HL-60 (cell line): ENCODE data around the gene ATP5PB.

Experiments used
- DNase-seq, 2 experiments: peaks; one replicate each; pipeline ENCODE4 v3.0.0-alpha.2; 2010 to 2020; ENCODE audit warnings: low read depth in 1 of 2, low spot score in 1 of 2
- H3K27ac ChIP-seq: fragments of 250-450 bp; sonication (Bioruptor Pico); replicated peaks from 2 replicates; pipeline ENCODE4 v1.5.1; 2020; ENCODE audit warnings: mild to moderate bottlenecking, moderate library complexity
- H3K27me3 ChIP-seq: fragments of 250-450 bp; sonication (Bioruptor Pico); 2 replicates; pipeline ENCODE4 v1.5.1; 2021; ENCODE audit warnings: mild to moderate bottlenecking, moderate library complexity; ENCODE audit not compliant: insufficient read depth, poor library complexity, severe bottlenecking
- H3K4me3 ChIP-seq: replicated peaks from 2 replicates; pipeline ENCODE4 v1.5.1; 2011; ENCODE audit warnings: mild to moderate bottlenecking, control low read depth, low read length; ENCODE audit not compliant: insufficient read depth
- GABPA ChIP-seq: IDR thresholded peaks from 2 replicates; pipeline ENCODE4 v1.6.1; 2012; ENCODE audit warnings: low read depth
- POLR2AphosphoS5 ChIP-seq: IDR thresholded peaks from 2 replicates; pipeline ENCODE4 v1.6.1; 2012; ENCODE audit warnings: low read depth
- SPI1 ChIP-seq: IDR thresholded peaks from 2 replicates; pipeline ENCODE4 v1.6.1; 2012; ENCODE audit warnings: low read depth, mild to moderate bottlenecking, borderline replicate concordance
- TF ChIP-seq, protein P1 (sequence below): IDR thresholded peaks from one replicate; pipeline ENCODE4 v1.5.1; 2011; ENCODE audit warnings: low read length, control low read depth, inconsistent platforms; ENCODE audit not compliant: insufficient read depth
- TF ChIP-seq, protein P2 (sequence below): IDR thresholded peaks from 2 replicates; pipeline ENCODE4 v1.6.1; 2012; ENCODE audit warnings: low read depth; ENCODE audit not compliant: insufficient replicate concordance

The ATP5PB gene

DNA sequence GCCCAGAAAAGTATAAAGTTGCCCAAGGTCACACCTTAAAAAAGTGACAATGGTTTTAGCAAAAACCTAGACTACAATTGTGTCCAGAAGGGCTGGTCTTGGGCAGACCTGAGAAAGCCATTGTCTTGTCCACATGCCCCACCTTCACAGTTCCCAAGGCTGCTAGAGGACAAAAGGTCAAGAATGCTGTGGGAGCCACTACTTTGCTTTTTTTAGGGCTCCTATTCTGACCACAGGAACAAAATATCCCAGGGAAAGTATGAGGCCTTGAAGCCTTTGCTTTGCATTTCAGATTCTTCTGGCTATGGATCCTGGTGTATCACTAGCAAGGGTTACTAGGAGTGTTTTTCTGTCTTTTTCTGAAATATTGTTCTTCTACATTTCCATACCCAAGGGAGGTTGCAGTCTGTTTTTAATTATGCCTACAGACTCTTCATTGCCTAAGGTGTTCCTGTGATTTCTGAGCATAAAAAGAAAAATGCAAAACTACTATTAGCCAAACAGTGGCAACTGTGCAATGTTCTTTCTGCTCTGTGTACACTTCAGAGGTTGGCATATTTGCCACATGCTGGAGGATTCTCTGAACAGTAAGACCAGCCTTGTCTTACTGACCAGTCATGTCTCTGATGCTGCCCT, 35.2 kb downstream of the ATP5PB start:
- Histone ChIP-seq H3K27ac (no peak overlapping the region), H3K27me3 (no peaks in the 10 kb centered on the region), H3K4me3 (no peak overlapping the region)
- no peak for TF ChIP-seq GABPA
- TF ChIP-seq, protein P1, sequence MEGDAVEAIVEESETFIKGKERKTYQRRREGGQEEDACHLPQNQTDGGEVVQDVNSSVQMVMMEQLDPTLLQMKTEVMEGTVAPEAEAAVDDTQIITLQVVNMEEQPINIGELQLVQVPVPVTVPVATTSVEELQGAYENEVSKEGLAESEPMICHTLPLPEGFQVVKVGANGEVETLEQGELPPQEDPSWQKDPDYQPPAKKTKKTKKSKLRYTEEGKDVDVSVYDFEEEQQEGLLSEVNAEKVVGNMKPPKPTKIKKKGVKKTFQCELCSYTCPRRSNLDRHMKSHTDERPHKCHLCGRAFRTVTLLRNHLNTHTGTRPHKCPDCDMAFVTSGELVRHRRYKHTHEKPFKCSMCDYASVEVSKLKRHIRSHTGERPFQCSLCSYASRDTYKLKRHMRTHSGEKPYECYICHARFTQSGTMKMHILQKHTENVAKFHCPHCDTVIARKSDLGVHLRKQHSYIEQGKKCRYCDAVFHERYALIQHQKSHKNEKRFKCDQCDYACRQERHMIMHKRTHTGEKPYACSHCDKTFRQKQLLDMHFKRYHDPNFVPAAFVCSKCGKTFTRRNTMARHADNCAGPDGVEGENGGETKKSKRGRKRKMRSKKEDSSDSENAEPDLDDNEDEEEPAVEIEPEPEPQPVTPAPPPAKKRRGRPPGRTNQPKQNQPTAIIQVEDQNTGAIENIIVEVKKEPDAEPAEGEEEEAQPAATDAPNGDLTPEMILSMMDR, result no peak
- TF ChIP-seq POLR2AphosphoS5, result no peak
- no peak for DNase-seq

DNA sequence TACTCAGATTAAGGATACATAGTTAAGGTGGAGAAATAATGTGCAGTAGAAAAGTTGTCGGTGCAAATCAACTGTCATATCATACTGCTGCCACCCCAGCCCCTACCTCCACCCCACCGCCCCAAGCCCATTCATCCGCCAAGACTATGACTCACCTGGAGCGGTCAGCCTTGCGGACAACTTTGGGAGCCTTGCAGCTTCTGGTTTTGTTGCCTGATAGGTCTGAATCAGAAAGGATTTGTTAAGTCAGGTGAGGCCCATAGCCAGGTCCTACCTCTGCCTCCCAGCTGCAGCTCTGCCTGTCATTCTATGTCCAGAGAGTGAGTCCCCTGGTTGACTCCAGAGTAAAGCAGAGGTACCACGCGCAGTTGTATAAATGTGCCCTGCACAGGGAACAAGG, 37.2 kb downstream of the ATP5PB start:
- no peaks in the 10 kb centered on the region for H3K27me3 ChIP-seq
- no peak for TF ChIP-seq POLR2AphosphoS5
- no peak for TF ChIP-seq GABPA
- no peak for TF ChIP-seq SPI1
- TF ChIP-seq, protein P1, result no peak
- TF ChIP-seq, protein P2, sequence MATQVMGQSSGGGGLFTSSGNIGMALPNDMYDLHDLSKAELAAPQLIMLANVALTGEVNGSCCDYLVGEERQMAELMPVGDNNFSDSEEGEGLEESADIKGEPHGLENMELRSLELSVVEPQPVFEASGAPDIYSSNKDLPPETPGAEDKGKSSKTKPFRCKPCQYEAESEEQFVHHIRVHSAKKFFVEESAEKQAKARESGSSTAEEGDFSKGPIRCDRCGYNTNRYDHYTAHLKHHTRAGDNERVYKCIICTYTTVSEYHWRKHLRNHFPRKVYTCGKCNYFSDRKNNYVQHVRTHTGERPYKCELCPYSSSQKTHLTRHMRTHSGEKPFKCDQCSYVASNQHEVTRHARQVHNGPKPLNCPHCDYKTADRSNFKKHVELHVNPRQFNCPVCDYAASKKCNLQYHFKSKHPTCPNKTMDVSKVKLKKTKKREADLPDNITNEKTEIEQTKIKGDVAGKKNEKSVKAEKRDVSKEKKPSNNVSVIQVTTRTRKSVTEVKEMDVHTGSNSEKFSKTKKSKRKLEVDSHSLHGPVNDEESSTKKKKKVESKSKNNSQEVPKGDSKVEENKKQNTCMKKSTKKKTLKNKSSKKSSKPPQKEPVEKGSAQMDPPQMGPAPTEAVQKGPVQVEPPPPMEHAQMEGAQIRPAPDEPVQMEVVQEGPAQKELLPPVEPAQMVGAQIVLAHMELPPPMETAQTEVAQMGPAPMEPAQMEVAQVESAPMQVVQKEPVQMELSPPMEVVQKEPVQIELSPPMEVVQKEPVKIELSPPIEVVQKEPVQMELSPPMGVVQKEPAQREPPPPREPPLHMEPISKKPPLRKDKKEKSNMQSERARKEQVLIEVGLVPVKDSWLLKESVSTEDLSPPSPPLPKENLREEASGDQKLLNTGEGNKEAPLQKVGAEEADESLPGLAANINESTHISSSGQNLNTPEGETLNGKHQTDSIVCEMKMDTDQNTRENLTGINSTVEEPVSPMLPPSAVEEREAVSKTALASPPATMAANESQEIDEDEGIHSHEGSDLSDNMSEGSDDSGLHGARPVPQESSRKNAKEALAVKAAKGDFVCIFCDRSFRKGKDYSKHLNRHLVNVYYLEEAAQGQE, result no peak
- no peak for DNase-seq
- H3K27ac ChIP-seq, result no peak overlapping the region
- H3K4me3 ChIP-seq, result no peak overlapping the region

DNA sequence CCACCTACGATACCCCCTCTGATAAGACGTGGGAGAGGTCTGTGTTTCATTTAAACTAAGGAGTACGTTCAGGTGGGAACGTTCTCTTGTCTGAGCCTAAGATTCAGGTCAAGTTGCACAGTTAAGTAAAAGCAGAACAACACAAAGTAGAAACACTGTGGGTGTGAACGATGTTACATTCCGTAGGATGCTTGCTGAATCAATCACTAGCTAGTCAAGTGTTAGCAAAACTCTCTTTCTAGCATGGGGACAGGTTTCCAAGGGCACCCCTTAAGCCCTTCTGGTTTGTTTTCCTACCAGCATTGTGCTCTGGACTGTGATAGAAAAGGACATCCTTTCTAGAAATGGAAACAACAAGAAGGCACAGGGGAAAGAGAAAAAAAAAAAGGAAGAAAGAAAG, 37.9 kb downstream of the ATP5PB start:
- Histone ChIP-seq H3K27ac (peak overlapping the region; percentile 15; the same call in 1 of the 2 replicates), H3K27me3 (no peaks in the 10 kb centered on the region), H3K4me3 (no peak overlapping the region)
- TF ChIP-seq, protein P1, result no peak
- TF ChIP-seq SPI1 (no peak), GABPA (no peak), POLR2AphosphoS5 (no peak)
- TF ChIP-seq, protein P2, result no peak
- no peak for DNase-seq

DNA sequence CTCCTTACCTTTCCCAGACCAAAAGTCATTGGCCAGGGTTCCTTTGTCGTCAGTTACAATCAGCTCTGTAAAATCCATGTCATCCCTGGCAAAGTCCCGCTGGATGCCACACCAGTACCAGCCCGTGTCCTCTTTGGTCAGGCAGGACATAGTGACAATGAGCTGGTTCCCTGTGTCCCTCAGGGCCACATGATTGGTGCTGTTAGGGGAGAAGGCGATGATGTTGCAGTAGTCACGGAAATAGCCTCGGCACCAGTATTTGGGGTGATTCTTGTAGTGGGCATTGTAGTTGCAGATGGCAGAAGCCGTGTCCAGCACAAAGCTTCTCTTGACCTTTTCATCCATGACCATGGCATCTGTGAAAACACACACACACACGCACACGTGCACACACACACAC, 39.4 kb downstream of the ATP5PB start:
- Histone ChIP-seq H3K27me3 (no peaks in the 10 kb centered on the region), H3K4me3 (no peak overlapping the region)

More for the DNA sequence above, 39.4 kb downstream of the ATP5PB start:
- peak overlapping the region; percentile 85 for H3K27ac ChIP-seq
- TF ChIP-seq, protein P2, result no peak
- TF ChIP-seq GABPA, result no peak
- TF ChIP-seq POLR2AphosphoS5, result no peak
- no peak for TF ChIP-seq SPI1
- TF ChIP-seq, protein P1, result no peak
- DNase-seq, result no peak
